Posterior cingulate gyrus (tissue), 11 donors: ENCODE data around the gene CYBA.

Source experiments
- DNase-seq, 10 donors: peaks; one replicate each; pipeline versions ENCODE4 v3.0.0 to v3.0.0-alpha.2; 2020 to 2021; ENCODE audit warnings: mixed read lengths in 3 of 10
- intact Hi-C: fragments of 100-400 bp; cut with DNase I; formaldehyde crosslinking; loops from one replicate; pipeline ENCODE4 v1.15.1; 2023

The CYBA gene

GRCh38 chr16:88632587-88632930 is 18.3 kb downstream of the CYBA start:
- no peak for DNase-seq
- intact Hi-C loops: loop anchor here (10.0 kb wide), 1 partner anchor 542 kb away; the partner anchor contains the start of gene CDH15

- DNase-seq: no peak
- intact Hi-C loops: loop anchor here (10.0 kb wide), 1 partner anchor 543 kb away; the partner anchor contains the start of gene CDH15
These were observed 18.8 kb downstream of the CYBA start for GRCh38 chr16:88631920-88632586.

GRCh38 chr16:88631384-88631783 is 19.5 kb downstream of the CYBA start:
- no peak for DNase-seq
- intact Hi-C loops: loop anchor here (10.0 kb wide), 1 partner anchor 543 kb away; the partner anchor contains the start of gene CDH15

GRCh38 chr16:88630941-88631340 is 19.9 kb downstream of the CYBA start:
- intact Hi-C loops: loop anchor here (10.0 kb wide), 1 partner anchor 544 kb away; the partner anchor contains the start of gene CDH15
- no peak for DNase-seq

- DNase-seq: no peak
- intact Hi-C loops: loop anchor here (10.0 kb wide), 1 partner anchor 544 kb away; the partner anchor contains the start of gene CDH15
These were observed 20.4 kb downstream of the CYBA start for GRCh38 chr16:88630433-88630832.

- intact Hi-C loops: loop anchor here (10.0 kb wide), 1 partner anchor 545 kb away; the partner anchor contains the start of gene CDH15
These were observed 21.0 kb downstream of the CYBA start for GRCh38 chr16:88629835-88630234.

GRCh38 chr16:88628512-88628974 is 22.3 kb downstream of the CYBA start:
- intact Hi-C loops: no loop called here
- no peak for DNase-seq

More at GRCh38 chr16:88629835-88630234, 21.0 kb downstream of the CYBA start:
- no peak for DNase-seq

GRCh38 chr16:88627531-88628411 is 23.1 kb downstream of the CYBA start:
- intact Hi-C loops: no loop called here
- DNase-seq: no peak

- intact Hi-C loops: no loop called here
- no peak for DNase-seq
These were observed 24.2 kb downstream of the CYBA start for GRCh38 chr16:88626646-88627045.

GRCh38 chr16:88624977-88625576 is 25.8 kb downstream of the CYBA start:
- no peak for DNase-seq
- intact Hi-C loops: no loop called here

- intact Hi-C loops: no loop called here
- DNase-seq: no peak
These were observed 26.4 kb downstream of the CYBA start for GRCh38 chr16:88624481-88624880.

GRCh38 chr16:88623858-88624257 is 27.0 kb downstream of the CYBA start:
- no peak for DNase-seq
- intact Hi-C loops: no loop called here

- intact Hi-C loops: no loop called here
- DNase-seq: peak in 5 of 10 donors; percentile 19 to 87 (median 48)
These were observed 28.0 kb downstream of the CYBA start for GRCh38 chr16:88622866-88623265.

- no peak for DNase-seq
- intact Hi-C loops: no loop called here
These were observed 28.7 kb downstream of the CYBA start for GRCh38 chr16:88622125-88622524.

GRCh38 chr16:88619859-88620815 is 30.7 kb downstream of the CYBA start:
- no peak for DNase-seq
- intact Hi-C loops: no loop called here

- no peak for DNase-seq
- intact Hi-C loops: no loop called here
These were observed 31.7 kb downstream of the CYBA start for GRCh38 chr16:88618956-88619667.

- DNase-seq: no peak
- intact Hi-C loops: no loop called here
These were observed 32.5 kb downstream of the CYBA start for GRCh38 chr16:88618182-88618955.

- intact Hi-C loops: no loop called here
- DNase-seq: no peak
These were observed 33.4 kb downstream of the CYBA start for GRCh38 chr16:88617268-88618031.
